Hepatocyte (in vitro differentiated cells): Measurements from ENCODE around the gene NTNG2.

Experiments
- CTCF ChIP-seq: fragments of 200-600 bp; sonication (generic); IDR thresholded peaks from 2 replicates; pipeline ENCODE4 v1.5.1; 2016; ENCODE audit warnings: antibody characterized with exemption, mild to moderate bottlenecking; ENCODE audit not compliant: poor library complexity
- EZH2 ChIP-seq: fragments of 200-600 bp; sonication (generic); IDR thresholded peaks from 2 replicates; pipeline ENCODE4 v1.6.1; 2016; ENCODE audit warnings: antibody characterized with exemption, mild to moderate bottlenecking, borderline replicate concordance

GRCh38 chr9:132237481-132237880 is 75.6 kb downstream of the NTNG2 start:
- TF ChIP-seq CTCF = no peak
- no peak for TF ChIP-seq EZH2
